Gastroesophageal sphincter (tissue), 4 donors: Measurements from ENCODE around the gene CFAP74. TPM values are rescaled to one million over a fixed set of nuclear protein-coding genes. Genes with fewer than 3 reads are reported as not detected.

ENCODE experiments used
- ATAC-seq: fragments of 150-250 bp; one replicate; pipeline ENCODE4 v1.9.1; 2016; ENCODE audit warnings: mild to moderate bottlenecking, moderate library complexity
- H3K27ac ChIP-seq, 4 donors: fragments of 200-600 bp; sonication (generic) in 3 of 4; 1 replicate in 3 of 4; 2 replicates in 1 of 4; pipeline ENCODE4 v1.5.1; 2016 to 2019
- H3K27me3 ChIP-seq: fragments of 200-600 bp; sonication (generic); one replicate; pipeline ENCODE4 v1.5.1; 2019
- H3K36me3 ChIP-seq, 2 donors: fragments of 200-600 bp; sonication (generic); one replicate each; pipeline ENCODE4 v1.5.1; 2019; ENCODE audit warnings: control low read depth in 1 of 2
- H3K4me1 ChIP-seq, 3 donors: fragments of 200-600 bp; sonication (generic); 1 replicate in 2 of 3; 2 replicates in 1 of 3; pipeline ENCODE4 v1.5.1; 2016 to 2019; ENCODE audit warnings: control low read depth in 2 of 3
- H3K4me3 ChIP-seq, 2 donors: fragments of 200-600 bp; sonication (generic); one replicate each; pipeline ENCODE4 v1.5.1; 2019; ENCODE audit warnings: mild to moderate bottlenecking in 1 of 2, moderate library complexity in 1 of 2
- H3K9me3 ChIP-seq, 3 donors: fragments of 200-600 bp; sonication (generic); one replicate each; pipeline ENCODE4 v1.5.1; 2017 to 2019; ENCODE audit warnings: control low read depth in 2 of 3
- EP300 ChIP-seq: sonication (generic); formaldehyde crosslinking; IDR thresholded peaks from one replicate; pipeline ENCODE4 v1.6.1; 2017; ENCODE audit warnings: antibody characterized with exemption, mild to moderate bottlenecking
- POLR2A ChIP-seq, 2 donors: fragments of 450-650 bp; IDR thresholded peaks; one replicate each; pipeline ENCODE4 v1.6.1; 2017; ENCODE audit warnings: antibody characterized with exemption in 2 of 2, mild to moderate bottlenecking in 2 of 2, moderate library complexity in 1 of 2
- POLR2AphosphoS5 ChIP-seq: sonication (generic); formaldehyde crosslinking; IDR thresholded peaks from one replicate; pipeline ENCODE4 v1.6.1; 2017; ENCODE audit warnings: antibody characterized with exemption
- WGBS, 2 donors: methylation state at CpG; one replicate each; pipeline ENCODE4 v1.1.5; 2018; ENCODE audit warnings: low coverage in 1 of 2; 5-methylcytosine and 5-hydroxymethylcytosine counted together
- total RNA-seq, 4 donors: library from RNA; depleted of rRNA; stranded (reverse); fragments of >200 nt; gene quantifications; one replicate each; pipeline ENCODE4 v1.1.0, GENCODE V29; 2016
- TF ChIP-seq, protein P1 (sequence below), 4 experiments: fragments of 200-600 bp in 2 of 4; fragments of 450-650 bp in 2 of 4; sonication (generic) in 1 of 4; IDR thresholded peaks; one replicate each; pipeline ENCODE4 v1.5.1; 2017 to 2019; ENCODE audit warnings: antibody characterized with exemption in 4 of 4, mild to moderate bottlenecking in 2 of 4, moderate library complexity in 2 of 4

Gene CFAP74
- total RNA-seq, 4 donors from 2014 or later: 0.12 TPM; not detected in 3

- Histone ChIP-seq H3K36me3 (no peaks in the 10 kb centered on the region), H3K27ac (peak overlapping the region in 3 of 4 donors; percentile 77 to 81 (median 79)), H3K4me1 (peaks cover 3 to 23% (median 11%) of the 10 kb centered on the region in 3 donors), H3K27me3 (no peaks in the 10 kb centered on the region), H3K4me3 (peak overlapping the region in 1 of 2 donors; percentile 66), H3K9me3 (no peaks in the 10 kb centered on the region)
- no peak for ATAC-seq
- WGBS, 2 donors: no CpG with 5 or more reads among the region's 6 CpGs
- TF ChIP-seq EP300: no peak
- TF ChIP-seq, protein P1, sequence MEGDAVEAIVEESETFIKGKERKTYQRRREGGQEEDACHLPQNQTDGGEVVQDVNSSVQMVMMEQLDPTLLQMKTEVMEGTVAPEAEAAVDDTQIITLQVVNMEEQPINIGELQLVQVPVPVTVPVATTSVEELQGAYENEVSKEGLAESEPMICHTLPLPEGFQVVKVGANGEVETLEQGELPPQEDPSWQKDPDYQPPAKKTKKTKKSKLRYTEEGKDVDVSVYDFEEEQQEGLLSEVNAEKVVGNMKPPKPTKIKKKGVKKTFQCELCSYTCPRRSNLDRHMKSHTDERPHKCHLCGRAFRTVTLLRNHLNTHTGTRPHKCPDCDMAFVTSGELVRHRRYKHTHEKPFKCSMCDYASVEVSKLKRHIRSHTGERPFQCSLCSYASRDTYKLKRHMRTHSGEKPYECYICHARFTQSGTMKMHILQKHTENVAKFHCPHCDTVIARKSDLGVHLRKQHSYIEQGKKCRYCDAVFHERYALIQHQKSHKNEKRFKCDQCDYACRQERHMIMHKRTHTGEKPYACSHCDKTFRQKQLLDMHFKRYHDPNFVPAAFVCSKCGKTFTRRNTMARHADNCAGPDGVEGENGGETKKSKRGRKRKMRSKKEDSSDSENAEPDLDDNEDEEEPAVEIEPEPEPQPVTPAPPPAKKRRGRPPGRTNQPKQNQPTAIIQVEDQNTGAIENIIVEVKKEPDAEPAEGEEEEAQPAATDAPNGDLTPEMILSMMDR (IDR thresholded peaks at IDR 0.05): no peak
- no peak for TF ChIP-seq POLR2AphosphoS5
- TF ChIP-seq POLR2A (IDR thresholded peaks at IDR 0.05): no peak
Measured at GRCh38 chr1:1920057-1920607, 83.5 kb downstream of the CFAP74 start.

DNA sequence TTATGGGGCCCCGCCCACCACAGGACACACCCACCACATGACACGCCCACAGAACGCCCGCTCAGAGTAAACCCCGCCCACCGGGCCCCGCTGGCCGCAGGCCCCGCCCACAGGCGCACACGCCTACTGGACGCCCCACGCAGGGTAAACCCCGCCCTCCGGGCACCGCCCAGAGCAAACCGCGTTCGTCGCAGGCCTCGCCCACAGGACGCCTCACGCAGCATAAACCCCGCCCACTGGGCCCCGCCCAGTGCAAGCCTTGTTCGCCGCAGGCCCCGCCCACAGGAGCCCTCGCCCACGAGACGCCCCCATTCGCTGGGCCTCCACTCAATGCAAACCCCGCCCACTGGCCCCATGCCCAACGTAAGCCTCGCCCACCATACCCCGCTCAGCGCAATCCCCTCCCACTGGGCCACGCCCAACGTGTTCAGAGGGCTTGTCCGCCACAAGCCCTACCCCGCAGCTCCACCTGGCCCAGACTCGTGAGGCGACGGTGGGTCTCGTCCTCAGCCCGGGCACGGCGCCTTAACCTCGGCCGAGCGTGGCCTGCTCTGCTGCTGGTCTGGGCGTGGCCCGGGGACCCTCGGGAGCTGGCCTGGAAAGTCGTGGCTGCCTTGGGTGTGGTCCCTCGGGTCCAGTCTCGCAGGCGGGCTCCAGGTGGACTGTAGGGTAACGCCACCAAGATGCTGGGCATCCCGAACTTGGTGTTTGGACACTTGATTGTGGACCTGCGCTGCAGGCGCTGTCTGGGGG lies 84.1 kb downstream of the CFAP74 start:
- H3K27ac ChIP-seq: peak overlapping the region in 3 of 4 donors; percentile 77 to 81 (median 79)
- TF ChIP-seq POLR2AphosphoS5: no peak
- peak overlapping the region; percentile 37 to 66 for H3K4me3 ChIP-seq
- H3K9me3 ChIP-seq: no peaks in the 10 kb centered on the region
- no peaks in the 10 kb centered on the region for H3K36me3 ChIP-seq
- WGBS, 2 donors: 40% methylated on average over 1 of the region's 62 CpGs; no CpG with 5 or more reads in 1 of the 2 donors
- peaks cover 3 to 23% (median 11%) of the 10 kb centered on the region in 3 donors for H3K4me1 ChIP-seq
- no peaks in the 10 kb centered on the region for H3K27me3 ChIP-seq
- ATAC-seq: peak; percentile 92

DNA sequence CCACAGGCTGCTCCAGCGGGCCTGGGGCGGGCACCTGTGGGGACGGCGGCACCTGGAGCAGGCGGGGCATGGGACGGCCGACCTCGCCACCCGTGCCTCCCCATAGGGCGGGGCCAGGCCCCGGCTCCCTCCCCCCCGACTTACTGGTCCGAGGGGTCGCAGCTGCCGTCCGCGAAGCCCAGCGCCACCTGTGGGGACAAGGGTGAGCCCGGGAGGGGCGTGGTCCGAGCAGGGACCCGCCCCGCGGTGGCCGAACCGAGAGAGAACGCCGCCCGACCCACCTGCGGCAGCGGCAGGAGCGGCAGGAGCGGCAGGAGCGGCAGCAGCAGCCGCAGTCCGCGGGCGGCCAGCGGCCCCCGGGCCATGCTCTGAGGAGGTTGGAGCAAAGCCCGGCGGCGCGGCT lies 84.7 kb downstream of the CFAP74 start, which contains the start of gene TMEM52:
Gene TMEM52, minus strand, starts transcription at position 379 of the 403 bp plus-strand sequence. Its CDS starts 14 bp downstream, at position 365.
- no peak for ATAC-seq
- H3K27ac ChIP-seq: peak within 1 kb of the TSS in 3 of 4 donors; percentile 77 to 81 (median 79)
- H3K4me1 ChIP-seq: peaks cover 3 to 23% (median 11%) of the 10 kb centered on the region in 3 donors
- no peaks in the 10 kb centered on the region for H3K9me3 ChIP-seq
- no CpG with 5 or more reads among the region's 44 CpGs for WGBS, 2 donors
- no peaks in the 10 kb centered on the region for H3K27me3 ChIP-seq
- peak within 1 kb of the TSS; percentile 37 to 66 for H3K4me3 ChIP-seq
- H3K36me3 ChIP-seq: no peaks in the 10 kb centered on the region
- TF ChIP-seq EP300: no peak
- peak in 1 of 2 donors; percentile 49 for TF ChIP-seq POLR2A (IDR thresholded peaks at IDR 0.05)
- TF ChIP-seq, protein P1 (IDR thresholded peaks at IDR 0.05): peak in 1 of 4 experiments; percentile 20

GRCh38 chr1:1917995-1918900 lies 85.3 kb downstream of the CFAP74 start:
- peaks cover 3 to 23% (median 11%) of the 10 kb centered on the region in 3 donors for H3K4me1 ChIP-seq
- H3K9me3 ChIP-seq: no peaks in the 10 kb centered on the region
- no peaks in the 10 kb centered on the region for H3K27me3 ChIP-seq
- H3K36me3 ChIP-seq: no peaks in the 10 kb centered on the region
- ATAC-seq: no peak
- peak overlapping the region in 3 of 4 donors; percentile 77 to 81 (median 79) for H3K27ac ChIP-seq
- TF ChIP-seq POLR2AphosphoS5: no peak
- no peak for TF ChIP-seq POLR2A (IDR thresholded peaks at IDR 0.05)
- no peak for TF ChIP-seq EP300
- TF ChIP-seq, protein P1 (IDR thresholded peaks at IDR 0.05): no peak
- peak overlapping the region; percentile 37 to 66 for H3K4me3 ChIP-seq
- no CpG with 5 or more reads among the region's 46 CpGs for WGBS, 2 donors
